HepG2 (cell line): ENCODE results near the gene DEPDC5. TPM values are rescaled to one million over a fixed set of nuclear protein-coding genes. Genes with fewer than 3 reads are reported as not detected.
A peak's percentile ranks its signal among the peaks of the same experiment; 100 is the strongest.

Experiments used
- ATAC-seq: fragments of 200-7000 bp; cut with Tn5 transposase; 3 replicates; pipeline ENCODE4 v1.9.1; 2020; ENCODE audit warnings: mild to moderate bottlenecking, moderate library complexity
- BruUV-seq: library from RNA; stranded (reverse); fragments of 400-500 nt; replicated peaks from 2 replicates; lab custom pipeline; 2021; lab: Mats Ljungman, UMichigan
- CTCF ChIA-PET: fragments of 300-600 bp; formaldehyde crosslinking; extraction: SDS; loops from one replicate; lab custom pipeline; 2021; ENCODE audit warnings: low total read pairs, inconsistent platforms, low intra/inter-chr PET ratio; lab: Yijun Ruan, JAX
- POLR2A ChIA-PET: fragments of 350-600 bp; sonication (Branson Sonifier 250); formaldehyde crosslinking; loops from one replicate; lab custom pipeline; 2020; ENCODE audit warnings: antibody characterized with exemption, inconsistent platforms; lab: Yijun Ruan, JAX
- DNase-seq: peaks from one replicate; pipeline ENCODE4 v3.0.0-alpha.2; 2015; ENCODE audit warnings: low spot score
- FAIRE-seq: peaks from 3 replicates; lab custom pipeline; 2011; peaks lifted over from hg19 to GRCh38; lab: Jason Lieb, UNC
- H2AFZ ChIP-seq: one replicate; pipeline ENCODE4 v1.6.1; 2011; ENCODE audit warnings: low read length, inconsistent platforms
- H3K27ac ChIP-seq: fragments of 300-600 bp; 3 replicates; pipeline ENCODE4 v1.8.0; 2011; ENCODE audit warnings: mixed run types, mild to moderate bottlenecking, mixed read lengths, low read length, inconsistent platforms; ENCODE audit not compliant: insufficient read depth; ENCODE audit errors: extremely low read length
- H3K27me3 ChIP-seq, 2 experiments: fragments of 200-600 bp in 1 of 2; 2 replicates in 1 of 2; 3 replicates in 1 of 2; pipeline versions ENCODE4 v1.6.0 to v1.8.0; 2011; ENCODE audit warnings: low read length in 2 of 2, mild to moderate bottlenecking in 2 of 2, moderate library complexity in 2 of 2, inconsistent platforms in 1 of 2; ENCODE audit not compliant: insufficient read depth in 2 of 2, control insufficient read depth in 1 of 2
- H3K36me3 ChIP-seq, 2 experiments: fragments of 200-600 bp in 1 of 2; replicated peaks in 1 of 2; 2 replicates in 1 of 2; 3 replicates in 1 of 2; pipeline versions ENCODE4 v1.5.1 to v1.8.0; 2011; ENCODE audit warnings: low read length in 2 of 2, inconsistent platforms in 1 of 2; ENCODE audit not compliant: insufficient read depth in 2 of 2, control insufficient read depth in 1 of 2
- H3K4me1 ChIP-seq: 2 replicates; pipeline ENCODE4 v1.5.1; 2012; ENCODE audit warnings: low read length, inconsistent platforms; ENCODE audit not compliant: insufficient read depth
- H3K4me2 ChIP-seq: 2 replicates; pipeline ENCODE4 v1.6.0; 2011; ENCODE audit warnings: low read depth, low read length, inconsistent platforms
- H3K4me3 ChIP-seq, 3 experiments: fragments of 200-600 bp in 1 of 3; sonication (generic), shearing (Covaris generic) in 1 of 3; replicated peaks in 1 of 3; 2 replicates each; pipeline ENCODE4 v1.5.1; 2011 to 2016; ENCODE audit warnings: low read length in 3 of 3, inconsistent platforms in 2 of 3, low read depth in 2 of 3, mild to moderate bottlenecking in 2 of 3, control low read depth in 1 of 3, mixed read lengths in 1 of 3; ENCODE audit not compliant: insufficient read depth in 1 of 3
- H3K79me2 ChIP-seq: one replicate; pipeline ENCODE4 v1.6.1; 2011; ENCODE audit warnings: low read length, inconsistent platforms; ENCODE audit not compliant: insufficient read depth
- H3K9ac ChIP-seq: 2 replicates; pipeline ENCODE4 v1.6.0; 2011; ENCODE audit warnings: mild to moderate bottlenecking, low read depth, low read length, inconsistent platforms; ENCODE audit not compliant: insufficient read depth
- H3K9me3 ChIP-seq: 2 replicates; pipeline ENCODE4 v1.5.1; 2012; ENCODE audit warnings: mild to moderate bottlenecking, low read length
- H4K20me1 ChIP-seq: 2 replicates; pipeline ENCODE4 v1.6.0; 2011; ENCODE audit warnings: inconsistent platforms, mild to moderate bottlenecking, low read length, moderate library complexity; ENCODE audit not compliant: insufficient read depth
- ARID3A ChIP-seq: IDR thresholded peaks from 2 replicates; pipeline ENCODE4 v1.6.1; 2012; ENCODE audit warnings: low read depth, low read length, improper control_type of control experiment
- ETV6 ChIP-seq: sonication (generic); formaldehyde crosslinking; conservative IDR thresholded peaks from 2 replicates; pipeline ENCODE4 v1.4.0; 2020; ENCODE audit warnings: missing genetic modification reagents
- HIVEP1 ChIP-seq: sonication (generic); formaldehyde crosslinking; IDR thresholded peaks from 2 replicates; pipeline ENCODE4 v1.4.0; 2020; ENCODE audit warnings: mild to moderate bottlenecking, missing genetic modification reagents
- KDM3A ChIP-seq: IDR thresholded peaks from 2 replicates; pipeline ENCODE4 v1.6.1; 2018; ENCODE audit warnings: low read depth, missing compliant biosample characterization
- MIXL1 ChIP-seq: IDR thresholded peaks from 2 replicates; pipeline ENCODE4 v1.6.1; 2016
- POLR2AphosphoS5 ChIP-seq: IDR thresholded peaks from 2 replicates; pipeline ENCODE4 v1.6.1; 2012; ENCODE audit warnings: low read depth, low read length
- ZBED4 ChIP-seq: sonication (generic); formaldehyde crosslinking; IDR thresholded peaks from 2 replicates; pipeline ENCODE4 v1.4.0; 2020; ENCODE audit warnings: missing genetic modification reagents, borderline replicate concordance
- ZNF446 ChIP-seq: sonication (generic); formaldehyde crosslinking; IDR thresholded peaks from 2 replicates; pipeline ENCODE4 v1.5.0; 2020; ENCODE audit warnings: mild to moderate bottlenecking, missing genetic modification reagents
- ZNF660 ChIP-seq: sonication (generic); formaldehyde crosslinking; IDR thresholded peaks from 2 replicates; pipeline ENCODE4 v1.5.1; 2020; ENCODE audit warnings: mild to moderate bottlenecking, low read depth, missing genetic modification reagents, borderline replicate concordance
- ZNF788 ChIP-seq: sonication (generic); formaldehyde crosslinking; IDR thresholded peaks from 2 replicates; pipeline ENCODE4 v1.5.0; 2020; ENCODE audit warnings: mild to moderate bottlenecking, missing genetic modification reagents, borderline replicate concordance
- ZNF879 ChIP-seq: sonication (generic); formaldehyde crosslinking; IDR thresholded peaks from 2 replicates; pipeline ENCODE4 v1.8.1; 2023; ENCODE audit warnings: missing genetic modification reagents
- WGBS: methylation state at CpG from one replicate; pipeline ENCODE4 v1.1.6; 2017; ENCODE audit warnings: low lambda C conversion rate; 5-methylcytosine and 5-hydroxymethylcytosine counted together
- in situ Hi-C: cut with HindIII; loops from 2 replicates; pipeline ENCODE4 v1.10.0; 2017; ENCODE audit warnings: low pct_unique_long_range_greater_than_20kb; ENCODE audit not compliant: extremely low pct_ligation_motif_present
- intact Hi-C: fragments of 100-400 bp; cut with micrococcal nuclease; formaldehyde crosslinking; loops from one replicate; pipeline ENCODE4 v1.10.0; 2022; ENCODE audit not compliant: unreplicated experiment
- polyA plus RNA-seq, 8 experiments: library from polyadenylated mRNA; depleted of rRNA in 3 of 8; stranded (reverse) in 7 of 8; unstranded in 1 of 8; fragments of >200 nt; fragmentation: Illumina TruSeq in 4 of 8; extraction: Trizol in 4 of 8; gene quantifications; 2 replicates each; pipeline versions ENCODE4 v1.2.1 to v1.2.3, GENCODE V29; 2011 to 2016; ENCODE audit warnings: low read depth in 4 of 8, missing spikeins in 1 of 8, mixed read lengths in 1 of 8; ENCODE audit not compliant: insufficient read depth in 1 of 8
- total RNA-seq, 5 experiments: library from RNA; depleted of rRNA; stranded (reverse); fragments of >200 nt; fragmentation: Illumina TruSeq; extraction: Trizol; gene quantifications; 2 replicates each; pipeline ENCODE4 v1.2.3, GENCODE V29; 2016; ENCODE audit warnings: low read depth in 1 of 5
- TF ChIP-seq, protein P1 (sequence below): sonication (generic); formaldehyde crosslinking; IDR thresholded peaks from 2 replicates; pipeline ENCODE4 v1.9.0; 2021; ENCODE audit warnings: missing genetic modification reagents, mild to moderate bottlenecking, borderline replicate concordance
- TF ChIP-seq, protein P2 (sequence below): sonication (generic); formaldehyde crosslinking; IDR thresholded peaks from 2 replicates; pipeline ENCODE4 v1.8.0; 2022; ENCODE audit warnings: missing genetic modification reagents, low read depth, mild to moderate bottlenecking, borderline replicate concordance
- TF ChIP-seq, protein P3 (sequence below): sonication (generic); formaldehyde crosslinking; IDR thresholded peaks from 2 replicates; pipeline ENCODE4 v1.4.0; 2020; ENCODE audit warnings: missing genetic modification reagents

DEPDC5 gene
- total and polyA plus RNA-seq, 2 of the 13 experiments (the other 11 are each of a cell fraction or from before 2014, with no cell fraction given) = 9.8 to 12.4 TPM

DNA sequence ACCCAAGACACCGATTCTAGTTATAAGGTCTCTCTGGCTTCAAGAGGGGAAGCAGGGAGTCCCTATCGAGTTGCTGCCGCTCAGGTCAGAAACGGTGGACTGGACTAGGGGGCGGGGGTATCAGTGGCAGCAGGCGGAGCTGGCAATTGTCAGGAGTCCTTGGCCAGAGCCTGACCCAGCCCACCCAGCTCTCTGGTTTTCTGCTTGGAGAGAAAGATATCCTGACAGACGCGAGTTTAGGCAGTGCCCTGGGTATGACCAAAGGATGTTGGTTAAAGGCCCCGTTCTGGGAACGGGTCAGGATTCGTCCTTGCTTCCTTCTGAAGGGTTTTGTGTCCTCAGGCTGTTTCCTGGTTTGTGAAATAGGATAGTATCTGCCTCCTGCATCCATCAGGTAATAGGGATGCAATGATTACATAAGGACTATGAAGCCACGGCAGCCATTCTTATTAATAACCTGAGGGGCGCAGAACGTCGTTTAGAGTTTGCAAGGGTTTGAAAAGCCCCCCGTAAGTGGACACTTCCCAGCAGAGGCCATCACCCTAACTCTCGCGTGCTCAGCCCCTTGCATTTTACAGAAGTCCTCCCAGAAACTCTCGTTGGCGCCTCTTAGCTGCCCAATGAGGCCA lies 700 bp upstream of the DEPDC5 start:
- H2AFZ ChIP-seq = peak overlapping the region; percentile 62
- peak overlapping the region; percentile 89 for H3K9ac ChIP-seq
- H3K4me1 ChIP-seq = peaks cover 39% of the 10 kb centered on the region
- CTCF ChIA-PET = no interaction called here
- 0 out of 5 replicates have a peak, but pooled peaks cover 0 to under 1% of the 10 kb centered on the region in 2 experiments for H3K36me3 ChIP-seq
- POLR2A ChIA-PET = interaction anchor here (0.6 to 3.9 kb wide), 15 partner anchors 9 to 347 kb away, joined by 3 to 26 read pairs (median 4); partner anchors contain the start of gene PISD
- intact Hi-C loops = loop anchor here (1.0 to 5.0 kb wide), 2 partner anchors 91 to 199 kb away; partner anchors contain the start of gene PISD
- in situ Hi-C loops = loop anchor here (10.0 kb wide), 1 partner anchor 192 kb away; the partner anchor contains the start of gene YWHAH
- DNase-seq = peak; percentile 87
- H3K27ac ChIP-seq = peak overlapping the region; percentile 97
- peak; percentile 70 for ATAC-seq
- H3K79me2 ChIP-seq = peaks cover 20% of the 10 kb centered on the region
- peak overlapping the region; percentile 62 to 93 (median 76) for H3K4me3 ChIP-seq
- peak overlapping the region; percentile 93 for H3K4me2 ChIP-seq
- H3K27me3 ChIP-seq = peaks cover 0 to 6% of the 10 kb centered on the region in 2 experiments; a peak in 1 of 5 replicates
- H3K9me3 ChIP-seq = no peaks in the 10 kb centered on the region
- H4K20me1 ChIP-seq = no peaks in the 10 kb centered on the region
- TSS peak; percentile 67 for BruUV-seq
- FAIRE-seq = peak; percentile 66
- WGBS = 4% methylated on average over 17 of the region's 20 CpGs
- TF ChIP-seq ARID3A = no peak
- TF ChIP-seq KDM3A (CRISPR knock-in tag) = peak; percentile 21; the same call in 1 of the 2 replicates
- TF ChIP-seq HIVEP1 (CRISPR knock-in tag) = no peak
- TF ChIP-seq ZNF446 (CRISPR knock-in tag) = 0 out of 2 replicates have a peak, but pooled peaks have one; percentile 62
- TF ChIP-seq, protein P1, sequence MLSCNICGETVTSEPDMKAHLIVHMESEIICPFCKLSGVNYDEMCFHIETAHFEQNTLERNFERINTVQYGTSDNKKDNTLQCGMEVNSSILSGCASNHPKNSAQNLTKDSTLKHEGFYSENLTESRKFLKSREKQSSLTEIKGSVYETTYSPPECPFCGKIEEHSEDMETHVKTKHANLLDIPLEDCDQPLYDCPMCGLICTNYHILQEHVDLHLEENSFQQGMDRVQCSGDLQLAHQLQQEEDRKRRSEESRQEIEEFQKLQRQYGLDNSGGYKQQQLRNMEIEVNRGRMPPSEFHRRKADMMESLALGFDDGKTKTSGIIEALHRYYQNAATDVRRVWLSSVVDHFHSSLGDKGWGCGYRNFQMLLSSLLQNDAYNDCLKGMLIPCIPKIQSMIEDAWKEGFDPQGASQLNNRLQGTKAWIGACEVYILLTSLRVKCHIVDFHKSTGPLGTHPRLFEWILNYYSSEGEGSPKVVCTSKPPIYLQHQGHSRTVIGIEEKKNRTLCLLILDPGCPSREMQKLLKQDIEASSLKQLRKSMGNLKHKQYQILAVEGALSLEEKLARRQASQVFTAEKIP (CRISPR knock-in tag) = no peak
- TF ChIP-seq, protein P2, sequence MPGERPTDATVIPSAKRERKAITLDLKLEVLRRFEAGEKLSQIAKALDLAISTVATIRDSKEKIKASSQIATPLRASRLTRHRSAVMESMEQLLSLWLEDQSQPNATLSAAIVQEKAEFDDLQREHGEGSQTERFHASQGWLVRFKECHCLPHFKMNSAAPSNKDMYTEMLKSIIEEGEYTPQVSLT (CRISPR knock-in tag) = no peak
- no peak for TF ChIP-seq MIXL1 (CRISPR knock-in tag)
- TF ChIP-seq ZNF788 (CRISPR knock-in tag) = no peak
- TF ChIP-seq, protein P3, sequence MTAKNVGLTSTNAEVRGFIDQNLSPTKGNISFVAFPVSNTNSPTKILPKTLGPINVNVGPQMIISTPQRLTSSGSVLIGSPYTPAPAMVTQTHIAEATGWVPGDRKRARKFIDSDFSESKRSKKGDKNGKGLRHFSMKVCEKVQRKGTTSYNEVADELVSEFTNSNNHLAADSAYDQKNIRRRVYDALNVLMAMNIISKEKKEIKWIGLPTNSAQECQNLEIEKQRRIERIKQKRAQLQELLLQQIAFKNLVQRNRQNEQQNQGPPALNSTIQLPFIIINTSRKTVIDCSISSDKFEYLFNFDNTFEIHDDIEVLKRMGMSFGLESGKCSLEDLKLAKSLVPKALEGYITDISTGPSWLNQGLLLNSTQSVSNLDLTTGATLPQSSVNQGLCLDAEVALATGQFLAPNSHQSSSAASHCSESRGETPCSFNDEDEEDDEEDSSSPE (CRISPR knock-in tag) = 0 out of 2 replicates have a peak, but pooled peaks have one; percentile 23
- 0 out of 2 replicates have a peak, but pooled peaks have one; percentile 72 for TF ChIP-seq ZNF879 (CRISPR knock-in tag)
- 0 out of 2 replicates have a peak, but pooled peaks have one; percentile 37 for TF ChIP-seq ETV6 (CRISPR knock-in tag)
- TF ChIP-seq POLR2AphosphoS5 = peak; percentile 77
- no peak for TF ChIP-seq ZNF660 (CRISPR knock-in tag)
- no peak for TF ChIP-seq ZBED4 (CRISPR knock-in tag)
